Upper lobe of left lung (tissue), 6 donors: ENCODE measurements around the gene MKLN1. TPM values are rescaled to one million over a fixed set of nuclear protein-coding genes. Genes with fewer than 3 reads are reported as not detected.
"Not testable (repeated sequence)": the region's sequence is repeated elsewhere in the genome, so short reads cannot be mapped to it uniquely, and the experiment has no call there.

Experiments used
- ATAC-seq, 2 donors: fragments of 200-7000 bp; cut with Tn5 transposase; one replicate each; pipeline ENCODE4 v1.9.1; 2022; ENCODE audit warnings: mild to moderate bottlenecking in 2 of 2, moderate library complexity in 2 of 2; ENCODE audit not compliant: low FRiP score in 2 of 2
- DNase-seq, 2 donors: peaks; one replicate each; pipeline ENCODE4 v3.0.0-alpha.2; 2019 to 2020
- H3K27ac ChIP-seq, 4 donors: fragments of 200-600 bp; sonication (generic); one replicate each; pipeline ENCODE4 v1.5.1; 2016 to 2019
- H3K27me3 ChIP-seq, 4 donors: fragments of 200-600 bp; sonication (generic); one replicate each; pipeline ENCODE4 v1.5.1; 2017 to 2019
- H3K36me3 ChIP-seq, 4 donors: fragments of 200-600 bp; sonication (generic); one replicate each; pipeline ENCODE4 v1.5.1; 2016 to 2019
- H3K4me1 ChIP-seq, 4 donors: fragments of 200-600 bp; sonication (generic); one replicate each; pipeline ENCODE4 v1.5.1; 2018 to 2019
- H3K4me3 ChIP-seq, 4 donors: fragments of 200-600 bp; sonication (generic); one replicate each; pipeline ENCODE4 v1.5.1; 2017 to 2019; ENCODE audit warnings: mild to moderate bottlenecking in 2 of 4, moderate library complexity in 1 of 4
- H3K9me3 ChIP-seq, 4 donors: fragments of 200-600 bp; sonication (generic); one replicate each; pipeline ENCODE4 v1.5.1; 2018 to 2019
- CTCF ChIP-seq, 6 experiments: fragments of 450-650 bp in 4 of 6; fragments of 200-600 bp in 2 of 6; sonication (generic) in 2 of 6; IDR thresholded peaks; one replicate each; pipeline ENCODE4 v1.5.1; 2016 to 2019; ENCODE audit warnings: antibody characterized with exemption in 6 of 6
- EP300 ChIP-seq, 4 donors: sonication (generic); formaldehyde crosslinking; IDR thresholded peaks; one replicate each; pipeline ENCODE4 v1.5.1; 2017; ENCODE audit warnings: antibody characterized with exemption in 4 of 4, control low read depth in 2 of 4
- POLR2A ChIP-seq, 4 donors: fragments of 450-650 bp; IDR thresholded peaks; one replicate each; pipeline ENCODE4 v1.5.1; 2016 to 2017; ENCODE audit warnings: antibody characterized with exemption in 4 of 4, mild to moderate bottlenecking in 2 of 4
- POLR2AphosphoS5 ChIP-seq, 2 donors: sonication (generic); formaldehyde crosslinking; IDR thresholded peaks; one replicate each; pipeline ENCODE4 v1.5.1; 2017; ENCODE audit warnings: antibody characterized with exemption in 2 of 2
- WGBS, 2 donors: methylation state at CpG; one replicate each; pipeline ENCODE4 v1.1.5; 2017 to 2018; 5-methylcytosine and 5-hydroxymethylcytosine counted together
- total RNA-seq, 6 donors: library from RNA; depleted of rRNA in 4 of 6; stranded (reverse); fragments of >200 nt in 4 of 6; gene quantifications; one replicate each; pipeline versions ENCODE4 v1.1.0 to v1.2.1, GENCODE V29; 2016 to 2021
- donor health status: DM: no; HTN: no; CAD: no; lungs with moderate emphysema.
- donor health status: DM: no; HTN: yes; CAD: no; lungs with severe emphysema.

MKLN1 gene
- total RNA-seq, 6 donors from 2014 or later = 36.7 to 105 (median 44.5) TPM

- TF ChIP-seq POLR2AphosphoS5 (IDR thresholded peaks at IDR 0.05) = no peak
- TF ChIP-seq EP300 (IDR thresholded peaks at IDR 0.05) = no peak
- TF ChIP-seq POLR2A (IDR thresholded peaks at IDR 0.05) = no peak
- peak in 5 of 6 experiments; percentile 53 to 68 (median 57) for TF ChIP-seq CTCF (IDR thresholded peaks at IDR 0.05)
- 78 to 85% methylated on average over 5 of the region's 5 CpGs for WGBS, 2 donors
- peak in 1 of 2 donors; percentile 67 for ATAC-seq
- Histone ChIP-seq H3K27ac (no peak overlapping the region), H3K9me3 (no peaks in the 10 kb centered on the region), H3K27me3 (no peaks in the 10 kb centered on the region), H3K4me3 (no peak overlapping the region), H3K4me1 (peaks cover 0 to 4% (median 0%) of the 10 kb centered on the region in 4 donors), H3K36me3 (peaks cover 0 to 24% (median 0%) of the 10 kb centered on the region in 4 donors)
- no peak for DNase-seq
Measured at GRCh38 chr7:131424219-131424822, 96.6 kb downstream of the MKLN1 start.

- TF ChIP-seq EP300 (IDR thresholded peaks at IDR 0.05) (no peak), POLR2A (IDR thresholded peaks at IDR 0.05) (no peak)
- no peak for DNase-seq
- Histone ChIP-seq H3K4me3 (no peak overlapping the region), H3K9me3 (no peaks in the 10 kb centered on the region), H3K4me1 (peaks cover 0 to 4% (median 0%) of the 10 kb centered on the region in 4 donors), H3K27ac (no peak overlapping the region), H3K27me3 (no peaks in the 10 kb centered on the region), H3K36me3 (peaks cover 0 to 33% (median 5%) of the 10 kb centered on the region in 4 donors)
- whole genome bisulfite sequencing, 2 donors = 76 to 80% methylated on average over 3 of the region's 3 CpGs
- no peak for ATAC-seq
Measured at GRCh38 chr7:131425992-131426391, 98.3 kb downstream of the MKLN1 start.

- H3K36me3 ChIP-seq = peaks cover 0 to 43% (median 7%) of the 10 kb centered on the region in 4 donors
- DNase-seq, H3K4me3 ChIP-seq, H3K9me3 ChIP-seq, H3K4me1 ChIP-seq, ATAC-seq, H3K27ac ChIP-seq, H3K27me3 ChIP-seq: not testable (repeated sequence)
- WGBS, 2 donors = 96 to 98% methylated on average over 5 to 7 of the region's 7 CpGs
Measured at GRCh38 chr7:131430826-131431225, 103.2 kb downstream of the MKLN1 start.

GRCh38 chr7:131431289-131431688 lies 103.6 kb downstream of the MKLN1 start:
- Histone ChIP-seq H3K27me3 (no peaks in the 10 kb centered on the region), H3K4me1 (no peaks in the 10 kb centered on the region), H3K36me3 (peaks cover 0 to 43% (median 7%) of the 10 kb centered on the region in 4 donors), H3K9me3 (no peaks in the 10 kb centered on the region), H3K27ac (no peak overlapping the region), H3K4me3 (no peak overlapping the region)
- no peak for DNase-seq
- peak in 1 of 2 donors; percentile 65 for ATAC-seq
- TF ChIP-seq POLR2A (IDR thresholded peaks at IDR 0.05) = no peak
- TF ChIP-seq EP300 (IDR thresholded peaks at IDR 0.05) = no peak
- TF ChIP-seq CTCF (IDR thresholded peaks at IDR 0.05) = no peak
- TF ChIP-seq POLR2AphosphoS5 (IDR thresholded peaks at IDR 0.05) = no peak
- WGBS, 2 donors = 74 to 81% methylated on average over 3 of the region's 3 CpGs

- TF ChIP-seq EP300 (IDR thresholded peaks at IDR 0.05) (no peak), POLR2A (IDR thresholded peaks at IDR 0.05) (no peak), CTCF (IDR thresholded peaks at IDR 0.05) (no peak), POLR2AphosphoS5 (IDR thresholded peaks at IDR 0.05) (no peak)
- Histone ChIP-seq H3K27me3 (no peaks in the 10 kb centered on the region), H3K27ac (no peak overlapping the region), H3K4me3 (no peak overlapping the region), H3K36me3 (peaks cover 0 to 43% (median 7%) of the 10 kb centered on the region in 4 donors), H3K9me3 (no peaks in the 10 kb centered on the region), H3K4me1 (no peaks in the 10 kb centered on the region)
- DNase-seq (no peak), ATAC-seq (no peak)
- 80 to 84% methylated on average over 3 of the region's 3 CpGs for WGBS, 2 donors
Measured at GRCh38 chr7:131431756-131432155, 104.1 kb downstream of the MKLN1 start.

GRCh38 chr7:131436384-131436783 lies 108.7 kb downstream of the MKLN1 start:
- Histone ChIP-seq H3K4me1 (no peaks in the 10 kb centered on the region), H3K9me3 (no peaks in the 10 kb centered on the region), H3K27me3 (no peaks in the 10 kb centered on the region), H3K27ac (no peak overlapping the region), H3K4me3 (no peak overlapping the region), H3K36me3 (peaks cover 0 to 37% (median 10%) of the 10 kb centered on the region in 4 donors)
- ATAC-seq (no peak), DNase-seq (no peak)
- 55 to 69% methylated on average over 3 of the region's 3 CpGs for WGBS, 2 donors
- TF ChIP-seq EP300 (IDR thresholded peaks at IDR 0.05) = no peak
- no peak for TF ChIP-seq POLR2AphosphoS5 (IDR thresholded peaks at IDR 0.05)
- no peak for TF ChIP-seq CTCF (IDR thresholded peaks at IDR 0.05)
- TF ChIP-seq POLR2A (IDR thresholded peaks at IDR 0.05) = no peak
